ENCODE data around the gene SLC19A3. TPM values are rescaled to one million over a fixed set of nuclear protein-coding genes. Genes with fewer than 3 reads are reported as not detected.
A peak's percentile ranks its signal among the peaks of the same experiment; 100 is the strongest.
"Not testable (repeated sequence)": the region's sequence is repeated elsewhere in the genome, so short reads cannot be mapped to it uniquely, and the experiment has no call there.

SLC19A3 gene
- total RNA-seq, 1 donor from 2014 or later = 0.54 TPM

GRCh38 chr2:227759411-227760118 is 41.7 kb upstream of the SLC19A3 start:
- peak overlapping the region; percentile 20 for H3K4me3 Mint-ChIP-seq
- TF ChIP-seq, protein P1, sequence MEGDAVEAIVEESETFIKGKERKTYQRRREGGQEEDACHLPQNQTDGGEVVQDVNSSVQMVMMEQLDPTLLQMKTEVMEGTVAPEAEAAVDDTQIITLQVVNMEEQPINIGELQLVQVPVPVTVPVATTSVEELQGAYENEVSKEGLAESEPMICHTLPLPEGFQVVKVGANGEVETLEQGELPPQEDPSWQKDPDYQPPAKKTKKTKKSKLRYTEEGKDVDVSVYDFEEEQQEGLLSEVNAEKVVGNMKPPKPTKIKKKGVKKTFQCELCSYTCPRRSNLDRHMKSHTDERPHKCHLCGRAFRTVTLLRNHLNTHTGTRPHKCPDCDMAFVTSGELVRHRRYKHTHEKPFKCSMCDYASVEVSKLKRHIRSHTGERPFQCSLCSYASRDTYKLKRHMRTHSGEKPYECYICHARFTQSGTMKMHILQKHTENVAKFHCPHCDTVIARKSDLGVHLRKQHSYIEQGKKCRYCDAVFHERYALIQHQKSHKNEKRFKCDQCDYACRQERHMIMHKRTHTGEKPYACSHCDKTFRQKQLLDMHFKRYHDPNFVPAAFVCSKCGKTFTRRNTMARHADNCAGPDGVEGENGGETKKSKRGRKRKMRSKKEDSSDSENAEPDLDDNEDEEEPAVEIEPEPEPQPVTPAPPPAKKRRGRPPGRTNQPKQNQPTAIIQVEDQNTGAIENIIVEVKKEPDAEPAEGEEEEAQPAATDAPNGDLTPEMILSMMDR (conservative IDR thresholded peaks at IDR 0.05) = no peak
- H3K27me3 Mint-ChIP-seq (ENCODE audit: low read depth) = no peaks in the 10 kb centered on the region
- no peaks in the 10 kb centered on the region for H3K9me3 Mint-ChIP-seq
- H3K27ac Mint-ChIP-seq (ENCODE audit: unreplicated experiment) = peak overlapping the region; percentile 17
- H3K4me1 Mint-ChIP-seq = peaks cover 19% of the 10 kb centered on the region
- no peaks in the 10 kb centered on the region for H3K36me3 Mint-ChIP-seq (ENCODE audit: low read depth)
- no peak for DNase-seq (ENCODE audit: low read depth, low spot score)

DNA sequence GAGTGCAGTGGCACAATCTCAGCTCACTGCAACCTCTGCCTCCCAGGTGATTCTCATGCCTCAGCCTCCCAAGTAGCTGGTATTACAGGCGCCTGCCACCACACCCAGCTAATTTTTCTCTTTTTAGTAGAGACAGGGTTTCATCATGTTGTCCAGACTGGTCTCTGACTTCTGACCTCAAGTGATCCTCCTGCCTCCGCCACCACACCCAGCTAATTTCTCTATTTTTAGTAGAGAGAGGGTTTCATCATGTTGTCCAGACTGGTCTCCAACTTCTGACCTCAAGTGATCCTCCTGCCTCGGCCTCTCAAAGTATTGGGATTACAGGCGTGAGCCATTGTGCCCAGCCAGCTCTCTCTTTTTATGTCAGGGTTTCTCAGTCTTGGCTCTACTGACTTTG is 38.4 kb upstream of the SLC19A3 start:
- H3K27me3 Mint-ChIP-seq (ENCODE audit: low read depth); H3K27ac Mint-ChIP-seq (ENCODE audit: unreplicated experiment); H3K4me3 Mint-ChIP-seq; DNase-seq (ENCODE audit: low read depth, low spot score); H3K36me3 Mint-ChIP-seq (ENCODE audit: low read depth); H3K9me3 Mint-ChIP-seq: not testable (repeated sequence)
- peaks cover 19% of the 10 kb centered on the region for H3K4me1 Mint-ChIP-seq

DNA sequence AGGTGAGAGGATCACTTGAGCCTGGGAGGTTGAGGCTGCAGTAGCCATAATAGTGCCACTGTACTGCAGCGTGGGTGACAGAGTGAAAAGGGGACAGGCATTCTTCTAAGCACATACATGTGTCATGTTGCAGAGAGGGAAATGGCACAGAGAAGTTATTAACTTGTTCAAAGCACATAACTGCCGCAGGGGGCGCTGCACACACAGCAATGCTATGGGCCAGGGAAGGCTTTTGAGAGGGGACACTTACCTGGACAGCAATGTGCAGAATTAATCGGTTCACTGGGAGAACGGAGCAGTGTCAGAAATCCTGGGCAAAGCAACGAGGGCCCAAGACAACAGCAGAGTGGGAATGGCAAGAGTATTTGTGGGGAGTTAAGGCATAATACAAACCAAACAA is 30.3 kb upstream of the SLC19A3 start:
- no peak overlapping the region for H3K4me3 Mint-ChIP-seq
- peaks cover 2% of the 10 kb centered on the region for H3K4me1 Mint-ChIP-seq
- peak; percentile 13 for DNase-seq (ENCODE audit: low read depth, low spot score)
- no peaks in the 10 kb centered on the region for H3K27me3 Mint-ChIP-seq (ENCODE audit: low read depth)
- H3K27ac Mint-ChIP-seq (ENCODE audit: unreplicated experiment) = no peak overlapping the region
- H3K9me3 Mint-ChIP-seq = no peaks in the 10 kb centered on the region
- TF ChIP-seq, protein P1 (conservative IDR thresholded peaks at IDR 0.05) = peak; percentile 57
- no peaks in the 10 kb centered on the region for H3K36me3 Mint-ChIP-seq (ENCODE audit: low read depth)

- H3K36me3 Mint-ChIP-seq (ENCODE audit: low read depth) = no peaks in the 10 kb centered on the region
- H3K4me3 Mint-ChIP-seq = no peak within 1 kb of the TSS
- H3K27ac Mint-ChIP-seq (ENCODE audit: unreplicated experiment) = no peak within 1 kb of the TSS
- no peak for DNase-seq (ENCODE audit: low read depth, low spot score)
- H3K9me3 Mint-ChIP-seq = no peaks in the 10 kb centered on the region
- peaks cover 3% of the 10 kb centered on the region for H3K4me1 Mint-ChIP-seq
- TF ChIP-seq, protein P1 (conservative IDR thresholded peaks at IDR 0.05) = no peak
- no peaks in the 10 kb centered on the region for H3K27me3 Mint-ChIP-seq (ENCODE audit: low read depth)
These were observed 27.8 kb upstream of the SLC19A3 start, which contains the start of gene SCYGR8 for GRCh38 chr2:227745594-227745993. Gene SCYGR8, plus strand, starts transcription at chr2:227745894. Its CDS starts 0 bp downstream, at chr2:227745894.

- not testable (repeated sequence) for H3K4me3 Mint-ChIP-seq, H3K4me1 Mint-ChIP-seq
These were observed 22.9 kb upstream of the SLC19A3 start for GRCh38 chr2:227740705-227741104.

GRCh38 chr2:227739351-227739750 is 21.5 kb upstream of the SLC19A3 start:
- Mint-ChIP-seq H3K27me3 (ENCODE audit: low read depth) (peaks cover 2% of the 10 kb centered on the region), H3K27ac (ENCODE audit: unreplicated experiment) (peak overlapping the region; percentile 67), H3K9me3 (no peaks in the 10 kb centered on the region), H3K4me3 (no peak overlapping the region), H3K36me3 (ENCODE audit: low read depth) (no peaks in the 10 kb centered on the region), H3K4me1 (peaks cover 8% of the 10 kb centered on the region)
- TF ChIP-seq, protein P1 (conservative IDR thresholded peaks at IDR 0.05) = no peak
- DNase-seq (ENCODE audit: low read depth, low spot score) = no peak

More at GRCh38 chr2:227740705-227741104, 22.9 kb upstream of the SLC19A3 start:
- not testable (repeated sequence) for H3K27me3 Mint-ChIP-seq (ENCODE audit: low read depth); DNase-seq (ENCODE audit: low read depth, low spot score); H3K27ac Mint-ChIP-seq (ENCODE audit: unreplicated experiment); H3K9me3 Mint-ChIP-seq; H3K36me3 Mint-ChIP-seq (ENCODE audit: low read depth)
